Measurements from ENCODE around the gene GDAP2.

DNA sequence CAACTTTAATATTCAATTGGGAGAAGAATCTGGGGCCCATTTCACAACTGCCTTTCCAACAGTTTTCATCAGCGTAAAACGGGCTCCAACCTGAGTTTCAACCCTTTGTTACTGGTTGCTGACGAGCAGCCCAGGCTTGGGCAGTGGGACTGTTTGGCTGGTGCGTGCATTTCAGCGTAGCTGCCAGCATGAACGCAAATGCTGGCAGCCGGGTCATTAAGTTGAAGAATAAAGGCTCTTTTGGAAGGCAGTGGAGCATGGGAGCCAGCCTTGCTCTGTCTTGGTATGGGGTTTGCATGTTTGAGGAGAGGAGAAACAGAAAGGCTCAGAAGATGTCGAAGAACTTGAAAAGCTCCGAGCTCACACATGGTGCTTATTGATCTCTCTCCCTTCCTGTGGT, 40.8 kb upstream of the GDAP2 start:
- TF ChIP-seq, protein P1, sequence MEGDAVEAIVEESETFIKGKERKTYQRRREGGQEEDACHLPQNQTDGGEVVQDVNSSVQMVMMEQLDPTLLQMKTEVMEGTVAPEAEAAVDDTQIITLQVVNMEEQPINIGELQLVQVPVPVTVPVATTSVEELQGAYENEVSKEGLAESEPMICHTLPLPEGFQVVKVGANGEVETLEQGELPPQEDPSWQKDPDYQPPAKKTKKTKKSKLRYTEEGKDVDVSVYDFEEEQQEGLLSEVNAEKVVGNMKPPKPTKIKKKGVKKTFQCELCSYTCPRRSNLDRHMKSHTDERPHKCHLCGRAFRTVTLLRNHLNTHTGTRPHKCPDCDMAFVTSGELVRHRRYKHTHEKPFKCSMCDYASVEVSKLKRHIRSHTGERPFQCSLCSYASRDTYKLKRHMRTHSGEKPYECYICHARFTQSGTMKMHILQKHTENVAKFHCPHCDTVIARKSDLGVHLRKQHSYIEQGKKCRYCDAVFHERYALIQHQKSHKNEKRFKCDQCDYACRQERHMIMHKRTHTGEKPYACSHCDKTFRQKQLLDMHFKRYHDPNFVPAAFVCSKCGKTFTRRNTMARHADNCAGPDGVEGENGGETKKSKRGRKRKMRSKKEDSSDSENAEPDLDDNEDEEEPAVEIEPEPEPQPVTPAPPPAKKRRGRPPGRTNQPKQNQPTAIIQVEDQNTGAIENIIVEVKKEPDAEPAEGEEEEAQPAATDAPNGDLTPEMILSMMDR (IDR thresholded peaks at IDR 0.05; ENCODE audit: extremely low read depth in 1 of 2, insufficient read depth in 1 of 2, low read depth in 1 of 2, low read length in 2 of 2), result no peak
- TF ChIP-seq, protein P2, sequence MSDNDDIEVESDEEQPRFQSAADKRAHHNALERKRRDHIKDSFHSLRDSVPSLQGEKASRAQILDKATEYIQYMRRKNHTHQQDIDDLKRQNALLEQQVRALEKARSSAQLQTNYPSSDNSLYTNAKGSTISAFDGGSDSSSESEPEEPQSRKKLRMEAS (IDR thresholded peaks at IDR 0.05; ENCODE audit: insufficient read depth, insufficient read length), result no peak
- no peak for TF ChIP-seq FOS (IDR thresholded peaks at IDR 0.05; ENCODE audit: borderline replicate concordance, insufficient read depth, low read length)

All from endothelial cell of umbilical vein (primary cell).